Tibial nerve (tissue), 4 donors: Measurements from ENCODE around the gene TRAPPC2L. TPM values are rescaled to one million over a fixed set of nuclear protein-coding genes. Genes with fewer than 3 reads are reported as not detected.
"Not testable (repeated sequence)": the region's sequence is repeated elsewhere in the genome, so short reads cannot be mapped to it uniquely, and the experiment has no call there.

Experiments used
- DNase-seq, 2 donors: peaks; one replicate each; pipeline ENCODE4 v3.0.0-alpha.2; 2019; ENCODE audit warnings: low spot score in 2 of 2
- H3K27ac ChIP-seq, 4 donors: fragments of 200-600 bp; sonication (generic) in 3 of 4; one replicate each; pipeline ENCODE4 v1.5.1; 2017 to 2019; ENCODE audit warnings: mild to moderate bottlenecking in 1 of 4
- H3K27me3 ChIP-seq, 2 donors: fragments of 200-600 bp; sonication (generic) in 1 of 2; one replicate each; pipeline versions ENCODE4 v1.5.1 to v1.6.0; 2017 to 2019
- H3K36me3 ChIP-seq, 3 donors: fragments of 200-600 bp; sonication (generic); one replicate each; pipeline ENCODE4 v1.5.1; 2018 to 2019
- H3K4me1 ChIP-seq, 4 donors: fragments of 200-600 bp; sonication (generic) in 3 of 4; one replicate each; pipeline ENCODE4 v1.5.1; 2017 to 2019
- H3K4me3 ChIP-seq, 4 donors: fragments of 200-600 bp; sonication (generic) in 3 of 4; one replicate each; pipeline ENCODE4 v1.5.1; 2017 to 2019; ENCODE audit warnings: mild to moderate bottlenecking in 1 of 4, moderate library complexity in 1 of 4
- H3K9me3 ChIP-seq, 4 donors: fragments of 200-600 bp; sonication (generic) in 3 of 4; one replicate each; pipeline ENCODE4 v1.5.1; 2017 to 2019
- CTCF ChIP-seq, 5 experiments: fragments of 200-600 bp in 3 of 5; fragments of 450-650 bp in 2 of 5; sonication (generic) in 3 of 5; IDR thresholded peaks; one replicate each; pipeline ENCODE4 v1.5.1; 2016 to 2019; ENCODE audit warnings: antibody characterized with exemption in 5 of 5, mild to moderate bottlenecking in 3 of 5, moderate library complexity in 2 of 5
- EP300 ChIP-seq, 2 donors: sonication (generic); formaldehyde crosslinking; IDR thresholded peaks; one replicate each; pipeline ENCODE4 v1.6.1; 2017; ENCODE audit warnings: antibody characterized with exemption in 2 of 2, mild to moderate bottlenecking in 1 of 2
- POLR2A ChIP-seq, 2 donors: fragments of 450-650 bp; IDR thresholded peaks; one replicate each; pipeline ENCODE4 v1.6.1; 2017; ENCODE audit warnings: antibody characterized with exemption in 2 of 2, mild to moderate bottlenecking in 2 of 2, moderate library complexity in 2 of 2
- WGBS, 2 donors: methylation state at CpG; one replicate each; pipeline ENCODE4 v1.1.5; 2018; 5-methylcytosine and 5-hydroxymethylcytosine counted together
- total RNA-seq, 4 donors: library from RNA; depleted of rRNA; stranded (reverse); fragments of >200 nt; gene quantifications; one replicate each; pipeline ENCODE4 v1.1.0, GENCODE V29; 2016

The TRAPPC2L gene
- total RNA-seq, 4 donors from 2014 or later, result 18.0 to 36.6 (median 22.9) TPM

GRCh38 chr16:88885693-88886280 is 28.9 kb downstream of the TRAPPC2L start:
- H3K36me3 ChIP-seq, result peaks cover 0 to 6% (median 0%) of the 10 kb centered on the region in 3 donors
- no peak overlapping the region for H3K27ac ChIP-seq
- peaks cover 0 to 43% (median 3%) of the 10 kb centered on the region in 4 donors for H3K4me1 ChIP-seq
- TF ChIP-seq CTCF (IDR thresholded peaks at IDR 0.05) (no peak), EP300 (IDR thresholded peaks at IDR 0.05) (no peak)
- WGBS, 2 donors, result 82 to 84% methylated on average over 15 to 24 of the region's 28 CpGs
- no peak for DNase-seq
- no peaks in the 10 kb centered on the region for H3K9me3 ChIP-seq
- H3K27me3 ChIP-seq, result peaks cover 0 to 8% of the 10 kb centered on the region in 2 donors
- no peak overlapping the region for H3K4me3 ChIP-seq

- Histone ChIP-seq H3K27me3 (peaks cover 0 to 1% of the 10 kb centered on the region in 2 donors), H3K4me3 (no peak overlapping the region), H3K27ac (peak overlapping the region in 2 of 4 donors; percentile 13 to 60), H3K4me1 (peaks cover 0 to 40% (median 3%) of the 10 kb centered on the region in 4 donors), H3K9me3 (no peaks in the 10 kb centered on the region), H3K36me3 (peaks cover 0 to 8% (median 0%) of the 10 kb centered on the region in 3 donors)
- TF ChIP-seq POLR2A (IDR thresholded peaks at IDR 0.05), result no peak
- WGBS, 2 donors, result 68 to 74% methylated on average over 12 to 14 of the region's 15 CpGs
- DNase-seq, result no peak
Measured at GRCh38 chr16:88886420-88886844, 29.5 kb downstream of the TRAPPC2L start.

GRCh38 chr16:88886845-88887521 is 30.1 kb downstream of the TRAPPC2L start:
- Histone ChIP-seq H3K27me3 (no peaks in the 10 kb centered on the region), H3K27ac (peak overlapping the region in 3 of 4 donors; percentile 13 to 60 (median 44)), H3K9me3 (no peaks in the 10 kb centered on the region), H3K36me3 (peaks cover 0 to 14% (median 0%) of the 10 kb centered on the region in 3 donors), H3K4me3 (no peak overlapping the region), H3K4me1 (peaks cover 0 to 35% (median 3%) of the 10 kb centered on the region in 4 donors)
- TF ChIP-seq EP300 (IDR thresholded peaks at IDR 0.05), result peak in 1 of 2 donors; percentile 48
- no peak for TF ChIP-seq POLR2A (IDR thresholded peaks at IDR 0.05)
- peak in 1 of 5 experiments; percentile 41 for TF ChIP-seq CTCF (IDR thresholded peaks at IDR 0.05)
- WGBS, 2 donors, result 69 to 71% methylated on average over 33 to 35 of the region's 39 CpGs
- DNase-seq, result peak; percentile 24 to 73

- Histone ChIP-seq H3K4me3 (no peak overlapping the region), H3K4me1 (peaks cover 0 to 30% (median 3%) of the 10 kb centered on the region in 4 donors), H3K36me3 (peaks cover 0 to 15% (median 0%) of the 10 kb centered on the region in 3 donors), H3K9me3 (no peaks in the 10 kb centered on the region), H3K27me3 (no peaks in the 10 kb centered on the region), H3K27ac (peak overlapping the region in 3 of 4 donors; percentile 42 to 60 (median 45))
- TF ChIP-seq CTCF (IDR thresholded peaks at IDR 0.05) (no peak), EP300 (IDR thresholded peaks at IDR 0.05) (no peak), POLR2A (IDR thresholded peaks at IDR 0.05) (no peak)
- 63 to 64% methylated on average over 9 to 10 of the region's 14 CpGs for WGBS, 2 donors
- no peak for DNase-seq
Measured at GRCh38 chr16:88888057-88888456, 31.1 kb downstream of the TRAPPC2L start.

- no peaks in the 10 kb centered on the region for H3K27me3 ChIP-seq
- H3K27ac ChIP-seq, result peak overlapping the region in 2 of 4 donors; percentile 25 to 64
- H3K9me3 ChIP-seq, result no peaks in the 10 kb centered on the region
- peak; percentile 19 to 49 for DNase-seq
- peaks cover 0 to 15% (median 0%) of the 10 kb centered on the region in 3 donors for H3K36me3 ChIP-seq
- peaks cover 0 to 30% (median 3%) of the 10 kb centered on the region in 4 donors for H3K4me1 ChIP-seq
- 58 to 67% methylated on average over 19 to 29 of the region's 30 CpGs for whole genome bisulfite sequencing, 2 donors
- no peak overlapping the region for H3K4me3 ChIP-seq
- TF ChIP-seq POLR2A (IDR thresholded peaks at IDR 0.05) (no peak), EP300 (IDR thresholded peaks at IDR 0.05) (no peak), CTCF (IDR thresholded peaks at IDR 0.05) (no peak)
Measured at GRCh38 chr16:88888461-88889387, 31.8 kb downstream of the TRAPPC2L start.

GRCh38 chr16:88889702-88890352 is 32.9 kb downstream of the TRAPPC2L start:
- not testable (repeated sequence) for H3K9me3 ChIP-seq, H3K27me3 ChIP-seq, H3K27ac ChIP-seq, DNase-seq, H3K4me3 ChIP-seq
- peaks cover 0 to 30% (median 3%) of the 10 kb centered on the region in 4 donors for H3K4me1 ChIP-seq
- peaks cover 0 to 11% (median 0%) of the 10 kb centered on the region in 3 donors for H3K36me3 ChIP-seq
- 93 to 94% methylated on average over 48 of the region's 48 CpGs for WGBS, 2 donors
